IMR-90 (cell line): ENCODE measurements around the gene A4GALT. TPM values are rescaled to one million over a fixed set of nuclear protein-coding genes. Genes with fewer than 3 reads are reported as not detected.

Experiments used
- ATAC-seq: fragments of 200-7000 bp; cut with Tn5 transposase; 2 replicates; pipeline ENCODE4 v1.9.1; 2020; ENCODE audit warnings: low read depth, mild to moderate bottlenecking, moderate library complexity
- BruUV-seq: library from RNA; stranded (reverse); fragments of 400-500 nt; replicated peaks from 2 replicates; lab custom pipeline; 2021; lab: Mats Ljungman, UMichigan
- CTCF ChIA-PET: fragments of 300-600 bp; formaldehyde crosslinking; extraction: SDS; loops from one replicate; lab custom pipeline; 2021; ENCODE audit warnings: antibody characterized with exemption; lab: Yijun Ruan, JAX
- POLR2A ChIA-PET: fragments of 300-600 bp; sonication (Branson Sonifier 250); formaldehyde crosslinking; loops from one replicate; lab custom pipeline; 2022; ENCODE audit warnings: antibody characterized with exemption; ENCODE audit not compliant: unreplicated experiment; lab: Charles Lee
- DNase-seq: peaks from one replicate; pipeline ENCODE4 v3.0.0; 2013
- H2AFZ ChIP-seq: replicated peaks from 2 replicates; pipeline ENCODE3; 2013; ENCODE audit warnings: low read length, mild to moderate bottlenecking; ENCODE audit not compliant: poor library complexity
- H2AK5ac ChIP-seq: 2 replicates; pipeline ENCODE4 v1.6.1; 2013; ENCODE audit warnings: low read depth, low read length, inconsistent platforms
- H2AK9ac ChIP-seq: replicated peaks from 2 replicates; pipeline ENCODE3; 2013; ENCODE audit warnings: mild to moderate bottlenecking, low read depth, low read length, moderate library complexity; ENCODE audit not compliant: poor library complexity
- H2BK120ac ChIP-seq: 2 replicates; pipeline ENCODE4 v1.6.1; 2013; ENCODE audit warnings: low read depth, low read length, inconsistent platforms
- H2BK15ac ChIP-seq: 3 replicates; pipeline ENCODE4 v1.6.1; 2013; ENCODE audit warnings: low read depth, low read length, inconsistent platforms
- H2BK20ac ChIP-seq: 2 replicates; pipeline ENCODE4 v1.6.1; 2013; ENCODE audit warnings: low read depth, mild to moderate bottlenecking, inconsistent platforms, low read length, moderate library complexity
- H2BK5ac ChIP-seq: 2 replicates; pipeline ENCODE4 v1.6.1; 2013; ENCODE audit warnings: mild to moderate bottlenecking, low read depth, low read length, inconsistent platforms; ENCODE audit not compliant: poor library complexity, severe bottlenecking
- H3K14ac ChIP-seq: replicated peaks from 2 replicates; pipeline ENCODE4 v1.6.1; 2013; ENCODE audit warnings: low read depth, low read length, inconsistent platforms
- H3K18ac ChIP-seq: 2 replicates; pipeline ENCODE4 v1.6.1; 2013; ENCODE audit warnings: low read depth, low read length, control low read depth
- H3K23ac ChIP-seq: 2 replicates; pipeline ENCODE4 v1.6.1; 2013; ENCODE audit warnings: low read depth, low read length, inconsistent platforms
- H3K27ac ChIP-seq: 2 replicates; pipeline ENCODE4 v1.5.1; 2013; ENCODE audit warnings: mild to moderate bottlenecking, control low read depth, low read length; ENCODE audit not compliant: insufficient read depth
- H3K27me3 ChIP-seq: 2 replicates; pipeline ENCODE4 v1.6.1; 2013; ENCODE audit warnings: low read length; ENCODE audit not compliant: control insufficient read depth, insufficient read depth
- H3K36me3 ChIP-seq: 2 replicates; pipeline ENCODE4 v1.6.1; 2013; ENCODE audit warnings: low read length, mixed read lengths; ENCODE audit not compliant: control insufficient read depth, insufficient read depth
- H3K4ac ChIP-seq: 2 replicates; pipeline ENCODE4 v1.6.1; 2013; ENCODE audit warnings: low read depth, low read length, inconsistent platforms
- H3K4me1 ChIP-seq: 2 replicates; pipeline ENCODE4 v1.6.1; 2013; ENCODE audit warnings: low read length, mixed read lengths; ENCODE audit not compliant: control insufficient read depth, insufficient read depth
- H3K4me2 ChIP-seq: 2 replicates; pipeline ENCODE4 v1.6.1; 2013; ENCODE audit warnings: low read depth, mild to moderate bottlenecking, control low read depth, low read length, moderate library complexity
- H3K4me3 ChIP-seq: 2 replicates; pipeline ENCODE4 v1.5.1; 2013; ENCODE audit warnings: low read depth, mild to moderate bottlenecking, control low read depth, low read length, moderate library complexity; ENCODE audit not compliant: insufficient read depth
- H3K56ac ChIP-seq: 2 replicates; pipeline ENCODE4 v1.6.1; 2013; ENCODE audit warnings: low read length, inconsistent platforms; ENCODE audit not compliant: insufficient read depth; ENCODE audit errors: extremely low read depth
- H3K79me1 ChIP-seq, 2 experiments: 2 replicates each; pipeline ENCODE4 v1.6.1; 2013; ENCODE audit warnings: low read length in 2 of 2, inconsistent platforms in 1 of 2, low read depth in 1 of 2
- H3K9ac ChIP-seq: 2 replicates; pipeline ENCODE4 v1.6.1; 2013; ENCODE audit warnings: low read depth, low read length, control low read depth
- H3K9me1 ChIP-seq: 2 replicates; pipeline ENCODE4 v1.6.1; 2013; ENCODE audit warnings: low read length, inconsistent platforms; ENCODE audit not compliant: insufficient read depth
- H3K9me3 ChIP-seq: 2 replicates; pipeline ENCODE4 v1.6.1; 2013; ENCODE audit warnings: low read length; ENCODE audit not compliant: control insufficient read depth, insufficient read depth
- H4K20me1 ChIP-seq: 2 replicates; pipeline ENCODE4 v1.6.1; 2013; ENCODE audit warnings: low read length, inconsistent platforms; ENCODE audit not compliant: insufficient read depth
- H4K5ac ChIP-seq: 2 replicates; pipeline ENCODE4 v1.6.1; 2013; ENCODE audit warnings: mild to moderate bottlenecking, low read depth, low read length, control low read depth
- H4K8ac ChIP-seq, 2 experiments: 2 replicates each; pipeline ENCODE4 v1.6.1; 2013; ENCODE audit warnings: low read depth in 2 of 2, low read length in 2 of 2, control low read depth in 1 of 2, inconsistent platforms in 1 of 2
- H4K91ac ChIP-seq: 2 replicates; pipeline ENCODE4 v1.6.1; 2013; ENCODE audit warnings: low read depth, low read length, inconsistent platforms; ENCODE audit not compliant: insufficient read depth
- BHLHE40 ChIP-seq: fragments of 150-350 bp; IDR thresholded peaks from 2 replicates; pipeline ENCODE4 v1.6.1; 2016; ENCODE audit warnings: mild to moderate bottlenecking, low read depth, low read length
- CEBPB ChIP-seq: IDR thresholded peaks from 2 replicates; pipeline ENCODE4 v1.6.1; 2012; ENCODE audit warnings: low read depth, low read length, improper control_type of control experiment
- CHD1 ChIP-seq: IDR thresholded peaks from 2 replicates; pipeline ENCODE4 v1.6.1; 2012; ENCODE audit warnings: low read depth, low read length, improper control_type of control experiment
- CTCF ChIP-seq: conservative IDR thresholded peaks from 2 replicates; pipeline ENCODE4 v1.5.1; 2012; ENCODE audit warnings: mild to moderate bottlenecking, low read depth, low read length, improper control_type of control experiment
- ELK1 ChIP-seq: fragments of 150-350 bp; IDR thresholded peaks from 2 replicates; pipeline ENCODE4 v1.6.1; 2016; ENCODE audit warnings: low read depth, mild to moderate bottlenecking, low read length, moderate library complexity, borderline replicate concordance
- FOS ChIP-seq: fragments of 150-350 bp; IDR thresholded peaks from 2 replicates; pipeline ENCODE4 v1.6.1; 2016; ENCODE audit warnings: low read depth, low read length
- MAFK ChIP-seq: IDR thresholded peaks from 2 replicates; pipeline ENCODE4 v1.6.1; 2012; ENCODE audit warnings: low read depth, low read length, improper control_type of control experiment
- MAZ ChIP-seq: IDR thresholded peaks from 2 replicates; pipeline ENCODE4 v1.6.1; 2012; ENCODE audit warnings: low read depth, mild to moderate bottlenecking, low read length, improper control_type of control experiment, moderate library complexity, borderline replicate concordance
- MXI1 ChIP-seq: IDR thresholded peaks from 2 replicates; pipeline ENCODE4 v1.6.1; 2012; ENCODE audit warnings: low read depth, mild to moderate bottlenecking, low read length, moderate library complexity, borderline replicate concordance
- NFE2L2 ChIP-seq: fragments of 150-350 bp; IDR thresholded peaks from 2 replicates; pipeline ENCODE4 v1.6.1; 2016; ENCODE audit warnings: low read depth, mild to moderate bottlenecking, low read length
- POLR2A ChIP-seq: IDR thresholded peaks from 2 replicates; pipeline ENCODE4 v1.6.1; 2012; ENCODE audit warnings: mild to moderate bottlenecking, low read depth, low read length
- RAD21 ChIP-seq: IDR thresholded peaks from 2 replicates; pipeline ENCODE4 v1.6.1; 2012; ENCODE audit warnings: low read length, improper control_type of control experiment
- RCOR1 ChIP-seq: IDR thresholded peaks from 2 replicates; pipeline ENCODE4 v1.6.1; 2012; ENCODE audit warnings: mild to moderate bottlenecking, low read length, improper control_type of control experiment; ENCODE audit not compliant: insufficient replicate concordance
- RFX5 ChIP-seq: IDR thresholded peaks from 2 replicates; pipeline ENCODE4 v1.8.0; 2012; ENCODE audit warnings: low read depth, mild to moderate bottlenecking, low read length, moderate library complexity
- SMC3 ChIP-seq: fragments of 150-350 bp; IDR thresholded peaks from 2 replicates; pipeline ENCODE4 v1.6.1; 2016; ENCODE audit warnings: low read depth, mild to moderate bottlenecking, antibody characterized with exemption, low read length, moderate library complexity
- WGBS, 2 experiments: methylation state at CpG; one replicate each; pipeline versions ENCODE4 v1.1.5 to v1.1.7; 2013; ENCODE audit warnings: missing lambda C conversion rate in 2 of 2; ENCODE audit not compliant: insufficient read length in 1 of 2; ENCODE audit errors: extremely low coverage in 2 of 2; 5-methylcytosine and 5-hydroxymethylcytosine counted together
- dilution Hi-C: fragments of 300-500 bp; cut with HindIII; formaldehyde crosslinking; loops from one replicate; pipeline ENCODE4 v1.14.3; 2018; ENCODE audit warnings: low sequenced_read_pairs; ENCODE audit not compliant: unreplicated experiment
- in situ Hi-C: fragments of 300-500 bp; cut with MboI; formaldehyde crosslinking; loops from 3 replicates; pipeline ENCODE4 v1.14.3; 2019; ENCODE audit warnings: low sequenced_read_pairs, inconsistent platforms, mixed read lengths
- intact Hi-C: fragments of 100-400 bp; cut with micrococcal nuclease; formaldehyde crosslinking; loops from 2 replicates; pipeline ENCODE4 v1.10.0; 2022
- polyA plus RNA-seq, 3 experiments: library from polyadenylated mRNA; depleted of rRNA; stranded (reverse); fragments of >200 nt; gene quantifications; 2 replicates each; pipeline ENCODE4 v1.2.3, GENCODE V29; 2012; ENCODE audit warnings: low replicate concordance in 1 of 3
- total RNA-seq: library from RNA; depleted of rRNA; stranded (reverse); fragments of >200 nt; gene quantifications from 2 replicates; pipeline ENCODE4 v1.2.3, GENCODE V29; 2012
- TF ChIP-seq, protein P1 (sequence below): fragments of 150-350 bp; IDR thresholded peaks from 2 replicates; pipeline ENCODE4 v1.6.1; 2017; ENCODE audit warnings: mild to moderate bottlenecking, antibody characterized with exemption, low read length, low read depth

A4GALT gene
- total and polyA plus RNA-seq, 2 of the 4 experiments (the other 2 are of a cell fraction) = 1.6 to 6.1 TPM

DNA sequence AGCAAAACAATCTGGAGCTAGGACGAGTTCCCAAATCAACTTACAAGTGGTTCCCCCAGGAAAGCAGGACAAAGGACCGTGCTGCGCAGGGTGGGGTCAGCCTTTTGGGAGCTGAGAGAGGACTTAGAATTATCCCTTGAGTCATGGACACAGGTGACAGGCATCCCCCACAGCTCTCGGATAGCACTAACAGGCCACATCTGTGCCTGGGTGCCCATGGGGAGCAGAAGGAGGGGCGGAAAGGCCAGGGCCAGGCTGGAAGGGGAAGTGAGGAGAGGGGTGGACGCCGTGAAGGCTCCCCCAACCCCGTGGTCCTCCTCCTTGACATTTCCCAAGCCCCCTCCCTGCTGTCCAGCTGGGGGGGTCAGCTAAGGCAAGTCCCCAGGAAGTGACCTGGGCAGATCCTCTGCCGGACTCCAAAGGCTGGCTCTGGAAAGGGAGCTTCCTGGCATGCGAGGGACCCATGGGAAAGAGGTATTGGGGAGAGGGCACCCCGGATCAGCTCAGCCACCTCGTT is 31.6 kb upstream of the A4GALT start:
- Histone ChIP-seq H3K36me3 (no peaks in the 10 kb centered on the region), H3K9ac (no peak overlapping the region), H3K79me1 (peaks cover 0 to 6% of the 10 kb centered on the region in 2 experiments; a peak in 1 of 4 replicates), H3K9me3 (no peaks in the 10 kb centered on the region), H2AK9ac (peak overlapping the region; percentile 76), H3K14ac (no peak overlapping the region; the same call in 1 of the 2 replicates), H3K27ac (0 out of 2 replicates have a peak overlapping the region, but pooled peaks have one; percentile 0), H3K4ac (peak overlapping the region; percentile 75), H2BK20ac (peak overlapping the region; percentile 27), H4K8ac (peak overlapping the region; percentile 40 to 50; a peak in 1 of 4 replicates), H3K18ac (peak overlapping the region; percentile 16; the same call in 1 of the 2 replicates), H2AK5ac (peak overlapping the region; percentile 88), H3K4me2 (no peak overlapping the region), H2BK15ac (peak overlapping the region; percentile 81; the same call in 2 of the 3 replicates), H4K5ac (peak overlapping the region; percentile 22; the same call in 1 of the 2 replicates), H2AFZ (peak overlapping the region; percentile 1), H2BK120ac (peak overlapping the region; percentile 69), H2BK5ac (peak overlapping the region; percentile 8), H3K27me3 (no peaks in the 10 kb centered on the region), H4K20me1 (no peaks in the 10 kb centered on the region), H4K91ac (peak overlapping the region; percentile 85), H3K9me1 (peaks cover 12% of the 10 kb centered on the region), H3K4me1 (peaks cover 28% of the 10 kb centered on the region), H3K23ac (no peak overlapping the region), H3K56ac (no peak overlapping the region), H3K4me3 (no peak overlapping the region)
- TF ChIP-seq, protein P1, sequence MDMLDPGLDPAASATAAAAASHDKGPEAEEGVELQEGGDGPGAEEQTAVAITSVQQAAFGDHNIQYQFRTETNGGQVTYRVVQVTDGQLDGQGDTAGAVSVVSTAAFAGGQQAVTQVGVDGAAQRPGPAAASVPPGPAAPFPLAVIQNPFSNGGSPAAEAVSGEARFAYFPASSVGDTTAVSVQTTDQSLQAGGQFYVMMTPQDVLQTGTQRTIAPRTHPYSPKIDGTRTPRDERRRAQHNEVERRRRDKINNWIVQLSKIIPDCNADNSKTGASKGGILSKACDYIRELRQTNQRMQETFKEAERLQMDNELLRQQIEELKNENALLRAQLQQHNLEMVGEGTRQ = no peak
- TF ChIP-seq SMC3 (no peak), NFE2L2 (no peak), CTCF (no peak), FOS (no peak), RFX5 (no peak), POLR2A (no peak), CHD1 (no peak), RAD21 (no peak), BHLHE40 (no peak), MAFK (no peak), MAZ (no peak), RCOR1 (no peak), MXI1 (no peak), CEBPB (no peak), ELK1 (no peak)
- DNase-seq = no peak
- intact Hi-C loops = no loop called here
- CTCF ChIA-PET = no interaction called here
- POLR2A ChIA-PET = no interaction called here
- dilution Hi-C loops = no loop called here
- no TSS peak for BruUV-seq
- 55% methylated on average over 7 of the region's 12 CpGs; no CpG with 5 or more reads in 1 of the 2 experiments for WGBS, 2 experiments
- ATAC-seq = no peak
- in situ Hi-C loops = no loop called here
